CD4-positive, alpha-beta T cell treated with Interleukin-21 for 1 hour (primary cell): ENCODE results near the gene GPATCH2L.

Experiments used
- DNase-seq: peaks from one replicate; pipeline ENCODE4 v3.0.0-alpha.2; 2020

Gene GPATCH2L

GRCh38 chr14:76259029-76259735 is 107.5 kb downstream of the GPATCH2L start:
- no peak for DNase-seq

GRCh38 chr14:76260749-76261148 is 109.0 kb downstream of the GPATCH2L start:
- DNase-seq = no peak

GRCh38 chr14:76261371-76261811 is 109.7 kb downstream of the GPATCH2L start:
- no peak for DNase-seq

GRCh38 chr14:76262641-76263040 is 110.9 kb downstream of the GPATCH2L start:
- DNase-seq = no peak
